ENCODE results near the gene SHANK3.

The SHANK3 gene

DNA sequence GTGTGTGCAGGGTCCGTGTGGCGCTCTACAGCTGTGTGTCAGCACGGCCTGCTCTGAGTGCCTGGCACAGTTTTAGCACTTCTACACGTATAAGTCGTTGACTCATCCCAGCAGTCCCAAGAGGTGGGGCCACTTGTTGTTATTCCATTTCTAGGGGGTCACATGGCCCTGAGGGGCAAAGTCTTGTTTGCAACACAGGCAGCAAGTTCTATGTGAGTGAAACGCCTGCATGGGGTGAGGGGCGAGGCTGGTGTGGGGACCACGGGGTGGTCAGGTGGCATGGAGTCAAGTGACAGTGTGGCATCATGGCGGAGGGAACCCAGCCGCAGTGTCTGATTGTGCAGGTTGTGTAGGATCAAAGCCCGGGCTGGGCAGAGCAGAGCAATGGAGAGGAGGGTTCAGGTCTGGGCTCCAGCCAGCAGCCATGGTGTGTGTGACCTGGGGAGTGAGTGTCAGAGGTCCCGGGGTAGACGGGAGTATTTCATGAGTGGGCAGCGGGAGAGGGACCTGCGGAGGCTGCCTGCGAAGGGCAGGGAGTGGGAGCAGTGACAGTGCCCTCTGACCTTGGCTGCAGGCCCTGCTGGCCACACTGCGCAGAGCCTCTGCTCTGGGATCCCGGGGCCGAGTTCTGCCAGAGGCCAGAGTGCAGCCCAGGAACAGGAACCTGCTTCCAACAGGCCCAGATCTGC, 27.9 kb downstream of the SHANK3 start:
- DNase-seq: no peak

- DNase-seq: no peak
These were observed 28.4 kb downstream of the SHANK3 start for GRCh38 chr22:50701076-50701419.

DNA sequence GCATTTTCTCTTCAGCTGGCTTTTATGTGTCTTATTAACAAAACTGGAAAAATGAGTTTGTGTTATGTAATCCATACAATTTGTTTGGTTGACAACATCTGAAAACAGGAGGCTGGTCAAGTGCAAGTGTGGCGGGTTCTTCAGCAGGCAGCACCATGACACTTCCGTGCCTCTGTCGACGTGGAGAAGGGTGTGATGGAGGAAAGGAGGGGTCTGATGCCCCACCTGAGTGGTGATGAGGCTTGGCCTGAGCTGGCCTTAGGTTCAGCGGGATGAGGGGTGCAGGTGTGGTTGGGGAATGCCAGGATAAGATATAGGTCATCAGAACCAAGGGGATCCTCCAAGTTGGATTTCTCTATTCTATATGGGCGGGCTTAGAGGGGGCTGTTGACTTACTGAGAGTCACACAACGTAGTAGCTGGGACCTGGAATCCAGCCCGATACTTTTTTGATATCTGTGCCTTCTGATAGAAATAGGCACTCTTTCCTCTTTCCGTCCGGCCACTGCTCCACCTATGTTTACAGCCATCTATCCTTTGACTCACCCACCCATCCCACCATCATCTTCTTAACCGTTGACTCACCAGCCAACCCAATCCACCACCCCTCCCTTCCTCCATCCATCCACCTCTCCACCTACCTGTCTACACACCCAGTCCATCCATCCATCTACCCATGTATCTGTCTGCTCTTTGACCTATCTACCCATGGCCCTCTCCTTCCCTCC, 29.0 kb downstream of the SHANK3 start:
- no peak for DNase-seq

DNA sequence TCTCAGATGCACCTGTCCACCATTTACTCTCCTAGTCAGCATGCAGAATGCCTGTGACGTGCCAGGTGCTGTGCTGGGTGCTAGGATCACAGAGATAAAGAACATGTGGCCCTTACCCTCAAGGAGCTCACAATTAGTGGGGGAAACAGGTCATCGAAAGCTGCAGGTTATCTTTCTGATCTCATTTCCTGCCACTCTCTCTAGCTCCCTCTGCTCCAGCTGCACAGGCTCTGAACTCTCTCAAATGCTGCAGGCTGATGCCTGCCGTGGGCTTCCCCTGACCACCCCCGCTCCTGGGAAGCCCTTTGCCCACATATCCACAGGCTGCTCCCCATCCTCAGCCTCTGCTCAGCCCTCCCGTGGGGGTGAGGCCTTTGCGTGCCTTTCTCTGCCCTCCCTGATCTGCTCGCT, 29.6 kb downstream of the SHANK3 start:
- no peak for DNase-seq

DNA sequence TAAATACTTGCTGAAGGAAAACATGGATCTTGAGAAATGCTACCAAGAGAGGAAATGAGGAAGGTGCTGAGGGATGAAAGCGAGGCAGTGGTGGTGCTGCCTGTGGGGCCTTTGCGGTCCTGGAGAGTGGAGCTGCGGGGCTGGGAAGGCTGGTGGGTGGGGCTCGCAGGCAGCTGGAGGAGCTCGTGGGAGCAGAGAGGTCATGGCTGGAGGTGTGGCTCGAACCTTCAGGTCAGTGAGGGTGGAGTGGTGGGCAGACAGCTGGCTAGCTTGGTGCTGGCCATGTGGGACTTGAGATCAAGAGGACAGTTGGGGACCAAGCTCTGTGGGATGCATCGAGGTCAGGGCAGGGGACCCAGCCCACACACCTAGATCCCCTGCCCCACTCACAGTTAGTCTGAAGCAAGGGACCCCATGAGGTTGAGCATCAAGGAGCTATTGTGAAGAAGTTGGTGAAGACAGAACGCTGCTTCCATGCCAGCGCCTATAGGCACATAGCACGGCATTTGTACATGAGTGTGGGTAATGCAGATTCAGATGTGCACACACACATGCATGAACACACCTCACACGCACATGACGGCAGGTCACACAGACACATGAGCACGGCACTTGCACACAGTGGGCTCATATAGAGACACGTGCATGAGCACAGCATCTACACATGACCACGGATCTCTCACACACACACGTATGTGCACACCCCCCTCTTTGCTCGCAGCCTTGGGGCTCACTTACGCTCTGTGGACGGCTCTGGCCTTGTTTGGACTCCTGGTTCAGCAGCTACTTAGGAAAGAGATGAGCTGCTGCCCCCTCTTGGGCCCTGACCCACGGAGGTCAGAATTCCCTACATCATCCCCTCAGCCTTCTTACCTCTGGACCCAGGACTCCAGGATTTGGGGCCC, 30.4 kb downstream of the SHANK3 start:
- no peak for DNase-seq

DNA sequence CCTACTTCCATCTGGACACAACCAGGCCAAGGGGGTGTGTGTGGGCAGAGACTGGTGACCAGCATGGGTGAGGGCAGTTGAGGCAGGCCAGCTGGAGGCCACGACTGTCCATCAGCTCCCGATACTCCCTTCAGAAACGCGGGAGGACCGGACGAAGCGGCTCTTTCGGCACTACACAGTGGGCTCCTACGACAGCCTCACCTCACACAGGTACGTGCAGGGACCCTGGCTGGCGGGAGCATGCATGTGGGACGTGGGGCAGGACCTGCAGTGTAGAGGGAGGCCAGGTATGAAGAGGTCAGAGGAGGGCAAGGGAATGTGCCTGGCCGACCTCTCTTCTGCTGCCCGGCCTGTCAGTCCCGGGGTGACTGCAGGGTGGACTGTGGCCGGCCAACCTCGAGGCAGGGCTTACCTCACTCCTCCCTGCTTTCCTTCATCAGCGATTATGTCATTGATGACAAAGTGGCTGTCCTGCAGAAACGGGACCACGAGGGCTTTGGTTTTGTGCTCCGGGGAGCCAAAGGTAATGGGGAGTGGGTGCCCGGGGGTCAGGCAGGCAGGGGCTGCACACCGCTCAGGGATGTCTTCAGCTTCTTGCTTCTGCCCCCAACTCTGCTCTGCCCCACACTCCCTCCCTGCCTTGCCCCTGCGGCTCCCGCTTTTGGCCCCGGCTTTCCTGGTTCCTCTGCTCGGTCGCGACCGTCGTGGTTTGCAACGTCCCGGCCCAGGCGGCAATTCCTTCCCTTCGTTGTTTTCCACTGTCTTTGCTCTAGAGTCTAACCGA, 31.3 kb downstream of the SHANK3 start:
- no peak for DNase-seq

DNA sequence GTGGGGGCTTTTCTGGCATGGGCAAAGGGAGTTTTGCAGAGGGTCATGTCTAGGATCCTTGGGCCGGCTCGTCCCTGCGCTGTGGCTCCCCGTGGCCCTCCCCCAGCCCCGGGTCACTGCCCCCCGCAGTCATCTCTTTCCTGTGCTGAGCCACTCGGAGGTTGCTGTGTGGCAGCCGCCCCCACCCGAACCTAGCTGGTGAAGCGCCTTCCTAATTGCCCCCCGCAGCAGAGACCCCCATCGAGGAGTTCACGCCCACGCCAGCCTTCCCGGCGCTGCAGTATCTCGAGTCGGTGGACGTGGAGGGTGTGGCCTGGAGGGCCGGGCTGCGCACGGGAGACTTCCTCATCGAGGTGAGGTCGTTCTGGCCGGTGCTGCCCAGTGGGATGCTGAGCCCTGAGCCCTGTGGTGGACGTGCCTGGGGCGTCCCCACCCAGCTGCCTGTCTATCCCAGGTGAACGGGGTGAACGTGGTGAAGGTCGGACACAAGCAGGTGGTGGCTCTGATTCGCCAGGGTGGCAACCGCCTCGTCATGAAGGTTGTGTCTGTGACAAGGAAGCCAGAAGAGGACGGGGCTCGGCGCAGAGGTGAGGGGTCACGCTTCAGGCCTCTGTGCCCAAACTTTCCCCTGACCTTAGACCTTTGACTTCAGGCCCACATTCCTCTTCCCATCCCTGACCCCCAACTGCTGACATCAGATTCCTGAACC, 32.0 kb downstream of the SHANK3 start:
- no peak for DNase-seq

GRCh38 chr22:50705219-50705691, 32.6 kb downstream of the SHANK3 start:
- DNase-seq: no peak

DNA sequence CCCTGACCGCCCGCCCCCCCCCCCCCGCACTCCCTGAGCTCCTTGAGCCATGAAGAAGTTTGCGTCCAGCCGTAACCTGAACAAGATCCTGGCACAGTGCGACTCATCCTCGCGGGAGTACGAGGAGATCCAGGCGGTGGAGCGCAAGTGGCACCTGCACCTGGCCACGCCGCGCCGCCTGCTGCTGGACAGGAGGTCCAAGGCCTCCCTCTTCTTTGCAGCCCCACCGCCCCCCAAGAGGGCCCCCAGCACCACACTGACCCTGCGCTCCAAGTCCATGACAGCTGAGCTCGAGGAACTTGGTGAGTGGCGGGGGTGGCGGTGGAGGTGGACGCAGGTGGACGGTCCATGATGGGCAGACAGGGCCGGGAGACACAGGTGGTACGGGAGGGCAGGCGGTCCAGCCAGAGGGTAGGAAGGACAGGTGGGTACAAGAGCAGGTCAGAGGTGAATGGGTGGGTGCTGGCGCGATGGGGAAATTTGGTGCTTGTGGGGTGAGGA, 33.3 kb downstream of the SHANK3 start:
- no peak for DNase-seq

- DNase-seq: no peak
These were observed 34.0 kb downstream of the SHANK3 start for GRCh38 chr22:50706481-50707125.

DNA sequence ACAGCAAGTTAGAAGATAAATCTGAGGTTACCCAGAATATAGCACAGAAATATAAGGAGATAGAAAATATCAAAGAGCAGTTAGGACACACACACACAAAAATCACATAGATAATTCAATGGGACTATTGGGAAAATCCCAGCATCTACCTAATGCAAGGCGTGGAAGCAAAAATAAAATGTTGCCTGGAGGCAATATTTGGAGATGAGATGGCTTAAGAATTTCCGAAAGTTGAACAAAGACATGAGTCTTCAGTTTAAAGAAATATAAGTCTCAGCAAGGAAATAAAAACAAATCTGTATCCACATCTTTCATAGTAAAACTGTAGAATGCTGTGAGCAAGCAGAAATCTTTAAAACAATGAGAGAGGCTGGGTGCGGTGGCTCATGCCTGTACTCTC, 35.9 kb downstream of the SHANK3 start:
- no peak for DNase-seq

GRCh38 chr22:50708996-50709395, 36.4 kb downstream of the SHANK3 start:
- no peak for DNase-seq

DNA sequence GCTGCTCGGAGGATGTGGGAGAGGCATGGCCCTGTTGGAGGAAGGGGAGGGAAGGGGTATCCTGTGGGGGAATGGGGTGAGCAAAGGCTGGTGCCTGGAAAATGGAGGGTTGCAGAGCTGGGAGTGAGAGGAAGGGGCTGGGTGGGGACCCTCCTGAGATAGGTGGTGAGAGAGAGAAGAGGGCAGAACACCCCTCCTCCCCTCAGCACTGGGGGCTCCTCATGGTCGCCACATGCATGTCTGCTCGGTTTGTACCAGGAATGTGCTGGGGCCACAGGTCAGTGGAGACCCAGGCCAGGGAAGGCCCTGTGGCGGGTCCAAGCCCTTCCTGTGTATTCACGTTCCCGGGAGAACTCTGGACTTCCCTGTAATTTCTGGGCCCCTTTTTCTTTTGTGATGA, 37.6 kb downstream of the SHANK3 start:
- DNase-seq: no peak

- no peak for DNase-seq
These were observed 38.3 kb downstream of the SHANK3 start for GRCh38 chr22:50710886-50711285.

DNA sequence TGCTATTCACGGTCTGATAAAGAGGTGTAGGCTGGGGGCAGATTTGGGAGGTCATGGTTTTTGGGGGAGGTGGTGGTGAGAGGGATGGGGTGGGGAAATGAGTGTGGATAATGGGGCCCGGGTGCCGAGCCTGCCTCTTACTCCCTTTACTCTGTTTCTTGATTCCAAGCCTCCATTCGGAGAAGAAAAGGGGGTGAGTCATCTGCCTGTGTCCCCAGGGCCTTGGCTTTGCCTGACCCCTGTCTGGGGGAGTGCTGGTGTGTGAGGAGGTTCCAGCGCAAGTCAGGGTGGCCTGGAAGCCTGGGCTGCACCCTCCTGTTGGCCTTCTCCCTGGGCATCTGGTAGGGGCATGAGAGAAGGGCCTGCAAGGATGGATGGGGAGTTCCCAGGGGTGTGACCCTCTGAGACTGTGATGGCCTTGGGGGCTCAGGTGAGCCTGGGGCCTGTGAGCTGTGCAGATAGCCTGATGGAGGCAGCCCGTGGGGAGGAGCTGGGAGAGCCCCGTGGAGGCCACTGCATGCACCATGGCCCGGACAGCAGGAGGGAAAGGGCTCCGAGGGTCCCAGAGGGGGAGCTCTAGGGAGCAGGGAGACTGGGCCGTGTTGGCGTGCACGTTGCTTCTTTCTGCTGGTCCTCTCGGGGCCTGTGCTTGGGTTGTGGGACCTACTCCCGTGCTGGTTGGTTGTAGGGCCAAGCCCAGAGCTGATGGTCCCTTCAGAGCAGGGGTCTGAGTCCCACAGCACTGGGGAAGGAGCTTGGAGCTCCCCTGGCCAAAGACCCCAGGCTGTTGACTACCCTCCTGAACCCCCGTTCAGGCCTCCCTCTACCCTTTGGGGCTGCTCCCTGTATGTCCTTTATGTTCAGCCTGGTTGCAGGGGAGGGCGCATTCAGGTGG, 39.1 kb downstream of the SHANK3 start:
- no peak for DNase-seq

- DNase-seq: no peak
These were observed 39.9 kb downstream of the SHANK3 start for GRCh38 chr22:50712341-50713007.

GRCh38 chr22:50713008-50713385, 40.4 kb downstream of the SHANK3 start:
- no peak for DNase-seq

GRCh38 chr22:50713571-50714056, 41.0 kb downstream of the SHANK3 start:
- DNase-seq: no peak

- no peak for DNase-seq
These were observed 41.5 kb downstream of the SHANK3 start for GRCh38 chr22:50714150-50714549.
